Common myeloid progenitor, CD34-positive (primary cell): ENCODE results near the gene ING5.
A peak's percentile ranks its signal among the peaks of the same experiment; 100 is the strongest.
"Not testable (repeated sequence)": the region's sequence is repeated elsewhere in the genome, so short reads cannot be mapped to it uniquely, and the experiment has no call there.

ENCODE experiments used
- CTCF ChIA-PET: fragments of 350-600 bp; sonication (Branson Sonifier 250); formaldehyde crosslinking; loops from one replicate; lab custom pipeline; 2021; ENCODE audit warnings: antibody characterized with exemption; lab: Charles Lee
- POLR2A ChIA-PET: fragments of 350-600 bp; sonication (Branson Sonifier 250); formaldehyde crosslinking; loops from one replicate; lab custom pipeline; 2021; ENCODE audit warnings: antibody characterized with exemption; lab: Charles Lee
- DNase-seq, 3 donors: peaks; one replicate each; pipeline versions ENCODE4 v3.0.0 to v3.0.0-alpha.2; 2013
- H3K27ac ChIP-seq, 2 experiments: 1 replicate in 1 of 2; 2 replicates in 1 of 2; pipeline ENCODE4 v1.7.0; 2013; ENCODE audit warnings: inconsistent platforms in 2 of 2, low read length in 2 of 2, mild to moderate bottlenecking in 2 of 2, low read depth in 1 of 2, moderate library complexity in 1 of 2; ENCODE audit not compliant: severe bottlenecking in 2 of 2, insufficient read depth in 1 of 2, poor library complexity in 1 of 2
- H3K27me3 ChIP-seq, 5 experiments: replicated peaks in 2 of 5; 1 replicate in 3 of 5; 2 replicates in 2 of 5; pipeline versions ENCODE4 v1.6.1 to v1.7.0; 2013; ENCODE audit warnings: low read length in 4 of 5, mild to moderate bottlenecking in 2 of 5, moderate library complexity in 2 of 5, inconsistent platforms in 1 of 5; ENCODE audit not compliant: insufficient read depth in 5 of 5, control insufficient read depth in 4 of 5
- H3K36me3 ChIP-seq, 4 experiments: 1 replicate in 2 of 4; 2 replicates in 2 of 4; pipeline versions ENCODE4 v1.6.1 to v1.7.0; 2013; ENCODE audit warnings: low read length in 3 of 4, control low read depth in 1 of 4, mild to moderate bottlenecking in 1 of 4; ENCODE audit not compliant: control insufficient read depth in 4 of 4, insufficient read depth in 4 of 4
- H3K4me1 ChIP-seq, 4 experiments: 1 replicate in 3 of 4; 2 replicates in 1 of 4; pipeline versions ENCODE4 v1.6.1 to v1.7.1; 2013; ENCODE audit warnings: low read length in 3 of 4, mild to moderate bottlenecking in 3 of 4, control low read depth in 1 of 4, inconsistent platforms in 1 of 4, moderate library complexity in 1 of 4; ENCODE audit not compliant: control insufficient read depth in 4 of 4, insufficient read depth in 4 of 4; ENCODE audit errors: control extremely low read depth in 1 of 4
- H3K4me3 ChIP-seq, 7 experiments: 1 replicate in 4 of 7; 2 replicates in 3 of 7; pipeline versions ENCODE4 v1.5.1 to v1.7.0; 2013; ENCODE audit warnings: mild to moderate bottlenecking in 7 of 7, low read length in 6 of 7, moderate library complexity in 6 of 7, inconsistent platforms in 2 of 7, low read depth in 2 of 7, control low read depth in 1 of 7; ENCODE audit not compliant: insufficient read depth in 4 of 7, control insufficient read depth in 1 of 7; ENCODE audit errors: extremely low read depth in 1 of 7
- H3K9me3 ChIP-seq, 5 experiments: 1 replicate in 4 of 5; 2 replicates in 1 of 5; pipeline versions ENCODE4 v1.6.1 to v1.7.1; 2013; ENCODE audit warnings: low read length in 4 of 5, mild to moderate bottlenecking in 2 of 5, inconsistent platforms in 1 of 5, low read depth in 1 of 5, moderate library complexity in 1 of 5; ENCODE audit not compliant: control insufficient read depth in 4 of 5, insufficient read depth in 2 of 5; ENCODE audit errors: control extremely low read depth in 1 of 5
- WGBS: methylation state at CpG from one replicate; pipeline ENCODE4 v1.1.5; 2013; ENCODE audit not compliant: insufficient coverage; 5-methylcytosine and 5-hydroxymethylcytosine counted together

Gene ING5

DNA sequence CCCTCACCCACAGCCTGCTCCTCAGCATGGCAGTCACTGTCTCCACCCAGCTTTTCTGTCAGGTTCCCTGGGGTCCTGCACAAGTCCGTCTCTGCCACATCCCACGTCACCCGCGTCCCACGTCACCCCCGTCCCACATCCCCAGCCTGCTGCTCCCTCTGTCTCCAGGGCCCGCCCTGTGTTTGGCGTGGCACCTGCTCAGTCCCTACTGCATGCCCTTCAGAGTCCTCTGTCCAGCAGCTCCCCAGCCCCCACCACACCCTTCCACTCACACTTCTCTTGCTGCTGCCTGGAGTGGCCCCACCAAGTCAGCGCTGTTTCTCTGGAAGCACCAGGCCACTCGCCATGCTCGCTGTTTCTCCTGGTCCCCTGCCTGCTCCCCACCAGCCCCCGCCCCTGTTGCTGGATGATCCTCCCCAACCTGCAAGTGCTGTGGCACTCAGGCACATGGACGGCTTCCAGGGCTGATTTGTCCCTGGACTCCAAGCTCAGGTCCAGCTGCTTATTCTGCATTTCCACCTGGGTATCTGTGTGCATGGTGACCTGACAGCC lies 45.6 kb upstream of the ING5 start:
- CTCF ChIA-PET = interaction anchor here (0.6 to 1.1 kb wide), 2 partner anchors 18 to 48 kb away, joined by 3 to 4 read pairs; no protein-coding TSS in a partner anchor

DNA sequence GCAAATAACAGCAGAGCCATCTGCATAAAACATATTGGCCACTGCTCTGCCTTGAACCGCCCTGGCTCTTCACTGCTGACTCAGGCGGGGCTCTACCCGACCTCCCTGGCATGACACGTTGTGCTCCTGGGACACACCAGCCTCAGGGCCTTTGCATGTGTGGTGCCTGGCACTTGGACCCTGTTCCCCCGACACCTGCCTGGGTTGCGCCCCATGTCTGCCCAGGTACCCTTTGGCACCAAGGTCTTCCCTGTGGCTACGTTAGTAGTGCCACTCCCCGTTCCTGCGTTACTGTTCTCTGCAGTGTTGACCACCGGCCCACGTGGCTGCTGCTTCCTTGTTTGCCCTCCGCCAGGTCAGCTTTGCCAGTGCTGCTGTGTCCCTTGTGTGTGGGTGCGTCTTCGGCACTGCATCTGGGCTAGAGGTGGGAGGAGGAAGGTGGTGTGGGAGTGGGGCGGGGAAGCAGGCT lies 44.0 kb upstream of the ING5 start:
- Histone ChIP-seq H3K4me1 (no peaks in the 10 kb centered on the region), H3K36me3 (peaks cover 19 to 80% (median 57%) of the 10 kb centered on the region in 4 experiments), H3K9me3 (no peaks in the 10 kb centered on the region), H3K27me3 (no peaks in the 10 kb centered on the region), H3K4me3 (no peak overlapping the region), H3K27ac (no peak overlapping the region)
- ChIA-PET CTCF (interaction anchor here (0.6 to 2.8 kb wide), 7 partner anchors 10 to 806 kb away, joined by 3 to 12 read pairs (median 6); partner anchors contain the start of gene DTYMK), POLR2A (no interaction called here)
- 95% methylated on average over 15 of the region's 15 CpGs for WGBS
- no peak for DNase-seq

More for the DNA sequence above, 45.6 kb upstream of the ING5 start:
- no peaks in the 10 kb centered on the region for H3K27me3 ChIP-seq
- WGBS = 97% methylated on average over 13 of the region's 13 CpGs
- H3K36me3 ChIP-seq = peaks cover 18 to 82% (median 62%) of the 10 kb centered on the region in 4 experiments
- H3K4me1 ChIP-seq = no peaks in the 10 kb centered on the region
- no peak for DNase-seq
- no peak overlapping the region for H3K4me3 ChIP-seq
- no peak overlapping the region for H3K27ac ChIP-seq
- H3K9me3 ChIP-seq = no peaks in the 10 kb centered on the region
- POLR2A ChIA-PET = no interaction called here

DNA sequence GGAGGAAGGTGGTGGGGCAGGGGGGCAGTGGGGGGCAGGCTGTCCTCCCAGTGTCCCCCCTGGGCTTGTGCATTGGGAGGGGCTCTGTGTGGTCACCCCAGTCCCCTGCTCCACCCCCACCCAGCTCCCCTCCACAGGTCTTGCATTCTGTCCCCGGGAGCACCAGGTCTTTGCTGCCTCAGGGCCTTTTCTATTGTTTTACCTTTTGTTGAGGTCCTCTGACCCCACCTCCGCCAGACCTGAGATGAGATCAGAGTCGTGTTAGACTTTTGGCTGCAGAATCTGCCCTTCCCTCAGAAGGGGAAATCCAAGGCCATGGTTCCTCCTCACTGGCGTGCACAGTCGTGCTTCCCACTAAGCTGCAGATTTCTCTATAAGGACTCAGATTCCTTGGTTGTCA lies 43.5 kb upstream of the ING5 start:
- H3K9me3 ChIP-seq = no peaks in the 10 kb centered on the region
- peaks cover 19 to 75% (median 52%) of the 10 kb centered on the region in 4 experiments for H3K36me3 ChIP-seq
- 83% methylated on average over 3 of the region's 5 CpGs for WGBS
- no peaks in the 10 kb centered on the region for H3K4me1 ChIP-seq
- ChIA-PET CTCF (interaction anchor here (0.9 to 2.8 kb wide), 9 partner anchors 11 to 806 kb away, joined by 3 to 12 read pairs (median 6); partner anchors contain the start of gene DTYMK), POLR2A (no interaction called here)
- no peaks in the 10 kb centered on the region for H3K27me3 ChIP-seq
- no peak overlapping the region for H3K27ac ChIP-seq
- DNase-seq = no peak
- H3K4me3 ChIP-seq = no peak overlapping the region

DNA sequence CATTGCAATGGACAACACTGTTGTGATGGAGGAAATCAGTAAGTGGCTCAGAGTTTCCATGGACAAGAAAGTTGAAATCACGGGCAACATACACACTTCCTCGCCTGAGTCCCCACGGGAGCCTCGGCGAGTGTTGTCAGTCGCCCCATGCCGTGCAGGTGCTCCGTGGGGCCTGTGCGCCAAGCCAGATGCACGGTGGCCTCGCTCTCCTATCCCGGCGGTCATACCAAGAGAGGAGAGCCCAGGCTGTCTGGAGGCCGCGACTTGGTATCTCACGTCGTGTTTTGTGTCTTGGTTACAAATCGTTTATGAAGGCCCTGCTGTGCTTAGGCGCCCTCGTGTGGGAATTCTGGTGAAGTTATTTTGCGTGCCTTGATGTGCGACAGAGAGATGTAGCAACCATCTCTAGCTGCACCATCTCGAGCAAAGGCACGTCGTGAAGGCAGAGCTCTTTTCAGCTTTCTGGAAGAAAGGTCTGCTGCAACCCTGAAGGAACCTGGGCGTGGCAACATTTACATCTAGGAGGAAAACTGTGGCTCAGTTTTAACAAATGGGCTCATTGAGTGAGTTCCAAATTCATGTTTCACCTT lies 42.6 kb upstream of the ING5 start:
- peaks cover 19 to 71% (median 50%) of the 10 kb centered on the region in 4 experiments for H3K36me3 ChIP-seq
- no peaks in the 10 kb centered on the region for H3K27me3 ChIP-seq
- no peak overlapping the region for H3K4me3 ChIP-seq
- H3K9me3 ChIP-seq = no peaks in the 10 kb centered on the region
- no peaks in the 10 kb centered on the region for H3K4me1 ChIP-seq
- CTCF ChIA-PET = interaction anchor here (0.7 to 2.8 kb wide), 15 partner anchors 9 to 807 kb away, joined by 3 to 12 read pairs (median 4); partner anchors contain the start of gene DTYMK
- DNase-seq = peak; percentile 53 to 77 (median 71)
- no peak overlapping the region for H3K27ac ChIP-seq
- WGBS = 83% methylated on average over 23 of the region's 26 CpGs
- POLR2A ChIA-PET = no interaction called here

DNA sequence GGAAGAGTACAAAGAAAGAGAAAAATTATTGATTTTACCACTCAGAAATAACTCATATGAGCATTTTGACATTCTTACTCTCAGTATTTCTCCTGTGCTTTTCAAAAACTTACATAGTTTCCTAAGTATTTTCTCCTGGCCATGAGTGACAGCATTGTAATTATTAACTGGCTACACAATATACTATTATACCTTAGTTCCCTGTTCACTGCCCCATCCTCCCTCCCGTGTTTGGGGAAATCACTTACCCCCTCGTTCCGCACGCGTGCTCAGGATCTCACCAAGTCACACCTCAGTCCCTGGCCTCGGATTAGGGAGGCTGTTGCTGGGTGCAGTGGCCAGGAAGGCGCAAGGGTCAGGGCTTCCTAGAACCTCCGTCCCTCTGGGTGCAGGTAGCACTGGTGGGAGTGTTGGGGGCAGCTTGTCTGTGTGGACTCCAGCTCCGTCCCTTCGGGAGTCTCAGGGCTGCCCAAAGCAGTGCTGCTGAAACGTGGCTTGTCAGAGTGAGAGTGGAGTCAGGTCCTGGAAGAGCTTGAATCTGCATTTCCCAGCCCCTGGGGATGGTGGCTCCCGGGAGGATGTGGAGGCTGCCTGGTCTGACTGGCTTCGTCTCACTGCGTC lies 41.1 kb upstream of the ING5 start:
- H3K4me1 ChIP-seq = peaks cover 0 to 6% (median under 1%) of the 10 kb centered on the region in 4 experiments
- H3K27me3 ChIP-seq = no peaks in the 10 kb centered on the region
- ChIA-PET POLR2A (interaction anchor here (0.6 kb wide), 1 partner anchor 206 kb away, joined by 3 read pairs; no protein-coding TSS in a partner anchor), CTCF (interaction anchor here (1.1 to 2.8 kb wide), 4 partner anchors 8 to 809 kb away, joined by 3 to 12 read pairs (median 4); partner anchors contain the start of gene ING5)
- no peak overlapping the region for H3K4me3 ChIP-seq
- no peak for DNase-seq
- WGBS = 97% methylated on average over 13 of the region's 14 CpGs
- H3K9me3 ChIP-seq = no peaks in the 10 kb centered on the region
- H3K27ac ChIP-seq = no peak overlapping the region
- H3K36me3 ChIP-seq = peaks cover 13 to 56% (median 38%) of the 10 kb centered on the region in 4 experiments

DNA sequence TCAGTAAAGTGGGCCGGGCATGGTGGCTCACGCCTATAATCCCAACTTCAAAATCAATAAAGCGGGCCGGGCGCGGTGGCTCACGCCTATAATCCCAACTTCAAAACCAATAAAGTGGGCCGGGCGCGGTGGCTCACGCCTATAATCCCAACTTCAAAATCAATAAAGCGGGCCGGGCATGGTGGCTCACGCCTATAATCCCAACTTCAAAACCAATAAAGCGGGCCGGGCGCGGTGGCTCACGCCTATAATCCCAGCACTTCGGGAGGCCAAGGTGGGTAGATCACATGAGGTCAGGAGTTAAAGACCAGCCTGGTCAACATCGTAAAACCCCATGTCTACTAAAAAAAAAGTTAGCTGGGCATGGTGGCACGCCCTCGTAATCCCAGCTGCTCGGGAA lies 39.1 kb upstream of the ING5 start:
- H3K4me3 ChIP-seq, DNase-seq, H3K27me3 ChIP-seq, H3K27ac ChIP-seq, H3K9me3 ChIP-seq, POLR2A ChIA-PET, H3K4me1 ChIP-seq: not testable (repeated sequence)
- 95% methylated on average over 14 of the region's 24 CpGs for WGBS
- H3K36me3 ChIP-seq = peaks cover 18 to 59% (median 39%) of the 10 kb centered on the region in 4 experiments
- CTCF ChIA-PET = interaction anchor here (1.2 kb wide), 1 partner anchor 9 kb away, joined by 3 read pairs; no protein-coding TSS in a partner anchor
